Measurements from ENCODE around the gene FAR1.
A peak's percentile ranks its signal among the peaks of the same experiment; 100 is the strongest.
"Not testable (repeated sequence)": the region's sequence is repeated elsewhere in the genome, so short reads cannot be mapped to it uniquely, and the experiment has no call there.

FAR1 gene, protein sequence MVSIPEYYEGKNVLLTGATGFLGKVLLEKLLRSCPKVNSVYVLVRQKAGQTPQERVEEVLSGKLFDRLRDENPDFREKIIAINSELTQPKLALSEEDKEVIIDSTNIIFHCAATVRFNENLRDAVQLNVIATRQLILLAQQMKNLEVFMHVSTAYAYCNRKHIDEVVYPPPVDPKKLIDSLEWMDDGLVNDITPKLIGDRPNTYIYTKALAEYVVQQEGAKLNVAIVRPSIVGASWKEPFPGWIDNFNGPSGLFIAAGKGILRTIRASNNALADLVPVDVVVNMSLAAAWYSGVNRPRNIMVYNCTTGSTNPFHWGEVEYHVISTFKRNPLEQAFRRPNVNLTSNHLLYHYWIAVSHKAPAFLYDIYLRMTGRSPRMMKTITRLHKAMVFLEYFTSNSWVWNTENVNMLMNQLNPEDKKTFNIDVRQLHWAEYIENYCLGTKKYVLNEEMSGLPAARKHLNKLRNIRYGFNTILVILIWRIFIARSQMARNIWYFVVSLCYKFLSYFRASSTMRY

DNA sequence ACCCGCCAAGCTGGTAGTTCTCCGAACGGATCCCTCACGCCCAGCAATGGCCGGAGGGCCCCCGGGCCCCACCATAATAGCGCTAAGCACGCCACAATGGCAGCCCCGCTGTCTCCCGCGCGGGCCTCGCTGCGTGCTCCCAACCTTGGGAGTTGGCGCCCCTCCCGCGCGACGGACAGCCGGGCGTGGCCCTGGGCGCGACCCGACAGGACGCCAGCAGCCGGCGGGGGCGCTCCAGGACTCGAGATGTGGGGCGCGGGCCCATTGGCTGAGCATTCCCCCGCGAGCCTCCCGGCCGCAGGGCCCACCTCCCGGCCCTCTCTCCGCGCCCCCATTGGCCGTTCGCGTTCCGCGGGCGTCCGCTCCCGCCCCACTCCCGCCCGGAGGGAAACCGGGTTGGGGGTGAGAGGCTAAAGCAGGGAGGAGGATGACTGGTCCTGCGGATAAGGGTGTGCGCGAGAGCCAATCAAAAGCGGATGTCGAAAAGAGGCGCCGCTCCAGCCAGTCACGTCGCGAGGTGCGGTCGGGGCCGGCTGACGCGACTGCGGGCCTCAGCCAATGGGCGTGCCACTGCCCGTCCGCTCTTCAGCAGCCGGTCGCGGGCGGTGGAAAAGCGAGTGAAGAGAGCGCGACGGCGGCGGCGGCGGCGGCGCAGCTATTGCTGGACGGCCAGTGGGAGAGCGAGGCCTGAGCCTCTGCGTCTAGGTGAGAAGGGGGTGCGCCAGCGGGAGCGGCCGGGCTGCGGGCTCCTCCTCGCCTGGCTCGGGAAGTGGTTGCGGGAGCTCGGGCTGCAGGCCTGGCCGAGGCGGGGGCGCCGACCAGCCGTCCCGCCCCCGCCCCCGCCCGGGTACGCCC, at the start of gene FAR1:
TSS of gene FAR1 (plus strand) at position 567 of the 855 bp plus-strand sequence. CDS start 26,098 bp downstream, outside the sequence.
- H3K4me1 Mint-ChIP-seq (ENCODE audit: low read depth), result peaks cover 37% of the 10 kb centered on the region
- peak within 1 kb of the TSS; percentile 93 for H3K4me3 Mint-ChIP-seq
- no peaks in the 10 kb centered on the region for H3K9me3 Mint-ChIP-seq
- H3K36me3 Mint-ChIP-seq (ENCODE audit: low read depth), result peaks cover 4% of the 10 kb centered on the region
- peak within 1 kb of the TSS; percentile 92 for H3K27ac Mint-ChIP-seq
- peaks cover 16% of the 10 kb centered on the region for H3K27me3 Mint-ChIP-seq (ENCODE audit: low read depth)

DNA sequence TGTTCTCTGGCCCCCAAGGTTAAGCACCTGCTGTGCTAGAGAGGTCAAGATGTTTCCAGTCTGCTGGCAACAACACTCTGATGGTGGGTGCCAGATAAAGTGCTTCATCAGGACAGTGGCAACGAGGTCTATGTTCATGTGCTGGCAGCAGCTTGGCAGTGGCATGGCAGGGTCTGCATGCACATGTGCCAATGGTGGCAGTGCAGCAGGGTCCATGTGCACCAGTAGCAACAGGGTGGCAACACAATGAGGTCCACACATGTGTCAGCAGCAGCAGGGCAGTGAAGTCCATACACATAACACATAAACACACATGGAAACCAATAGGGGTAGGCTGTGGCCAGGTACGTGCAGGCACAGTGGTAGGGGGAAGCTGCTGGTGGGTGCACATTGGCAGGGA, 48.4 kb upstream of the FAR1 start:
- Mint-ChIP-seq H3K4me3 (no peak overlapping the region), H3K36me3 (ENCODE audit: low read depth) (no peaks in the 10 kb centered on the region), H3K4me1 (ENCODE audit: low read depth) (no peaks in the 10 kb centered on the region), H3K27me3 (ENCODE audit: low read depth) (no peaks in the 10 kb centered on the region), H3K27ac (no peak overlapping the region), H3K9me3 (peaks cover 20% of the 10 kb centered on the region)

DNA sequence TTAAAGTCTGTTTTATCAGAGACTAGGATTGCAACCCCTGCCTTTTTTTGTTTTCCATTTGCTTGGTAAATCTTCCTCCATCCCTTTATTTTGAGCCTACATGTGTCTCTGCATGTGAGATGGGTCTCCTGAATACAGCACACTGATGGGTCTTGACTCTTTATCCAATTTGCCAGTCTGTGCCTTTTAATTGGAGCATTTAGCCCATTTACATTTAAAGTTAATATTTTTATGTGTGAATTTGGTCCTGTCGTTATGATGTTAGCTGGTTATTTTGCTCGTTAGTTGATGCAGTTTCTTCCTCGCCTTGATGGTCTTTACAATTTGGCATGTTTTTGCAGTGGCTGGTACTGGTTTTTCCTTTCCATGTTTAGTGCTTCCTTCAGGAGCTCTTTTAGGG, 41.6 kb upstream of the FAR1 start:
- H3K4me3 Mint-ChIP-seq; H3K4me1 Mint-ChIP-seq (ENCODE audit: low read depth); H3K27ac Mint-ChIP-seq; H3K9me3 Mint-ChIP-seq; H3K27me3 Mint-ChIP-seq (ENCODE audit: low read depth); H3K36me3 Mint-ChIP-seq (ENCODE audit: low read depth): not testable (repeated sequence)

DNA sequence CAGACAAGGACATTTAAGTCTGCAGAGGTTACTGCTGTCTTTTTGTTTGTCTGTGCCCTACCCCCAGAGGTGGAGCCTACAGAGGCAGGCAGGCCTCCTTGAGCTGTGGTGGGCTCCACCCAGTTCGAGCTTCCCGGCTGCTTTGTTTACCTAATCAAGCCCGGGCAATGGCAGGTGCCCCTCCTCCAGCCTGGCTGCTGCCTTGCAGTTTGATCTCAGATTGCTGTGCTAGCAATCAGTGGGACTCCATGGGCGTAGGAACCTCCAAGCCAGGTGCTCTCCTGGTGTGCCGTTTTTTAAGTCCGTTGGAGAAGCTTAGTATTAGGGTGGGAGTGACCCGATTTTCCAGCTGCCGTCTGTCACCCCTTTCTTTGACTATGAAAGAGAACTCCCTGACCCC, 39.8 kb upstream of the FAR1 start:
- H3K9me3 Mint-ChIP-seq; H3K4me1 Mint-ChIP-seq (ENCODE audit: low read depth); H3K27me3 Mint-ChIP-seq (ENCODE audit: low read depth); H3K4me3 Mint-ChIP-seq; H3K36me3 Mint-ChIP-seq (ENCODE audit: low read depth); H3K27ac Mint-ChIP-seq: not testable (repeated sequence)

DNA sequence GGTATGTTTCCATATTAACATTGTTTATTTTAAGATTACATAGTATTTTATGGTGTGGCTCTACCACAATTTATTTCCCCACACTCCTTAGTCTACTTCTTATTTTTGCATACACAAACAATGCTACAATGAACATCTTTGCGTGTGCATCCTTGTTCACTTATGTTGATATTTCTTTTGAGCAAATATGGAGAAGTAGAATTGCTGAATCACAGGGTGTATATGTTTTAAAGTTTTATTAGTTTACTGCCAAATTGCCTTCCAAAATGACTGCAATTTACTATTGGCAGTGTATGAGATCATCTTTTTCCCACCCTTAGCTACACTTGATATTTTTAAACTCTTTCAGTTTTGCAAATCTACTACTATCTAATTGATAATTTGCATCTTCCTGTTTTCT, 38.7 kb upstream of the FAR1 start:
- H3K4me1 Mint-ChIP-seq (ENCODE audit: low read depth), result no peaks in the 10 kb centered on the region
- H3K27me3 Mint-ChIP-seq (ENCODE audit: low read depth), result no peaks in the 10 kb centered on the region
- H3K9me3 Mint-ChIP-seq, result peaks cover 4% of the 10 kb centered on the region
- no peak overlapping the region for H3K4me3 Mint-ChIP-seq
- no peaks in the 10 kb centered on the region for H3K36me3 Mint-ChIP-seq (ENCODE audit: low read depth)
- no peak overlapping the region for H3K27ac Mint-ChIP-seq

DNA sequence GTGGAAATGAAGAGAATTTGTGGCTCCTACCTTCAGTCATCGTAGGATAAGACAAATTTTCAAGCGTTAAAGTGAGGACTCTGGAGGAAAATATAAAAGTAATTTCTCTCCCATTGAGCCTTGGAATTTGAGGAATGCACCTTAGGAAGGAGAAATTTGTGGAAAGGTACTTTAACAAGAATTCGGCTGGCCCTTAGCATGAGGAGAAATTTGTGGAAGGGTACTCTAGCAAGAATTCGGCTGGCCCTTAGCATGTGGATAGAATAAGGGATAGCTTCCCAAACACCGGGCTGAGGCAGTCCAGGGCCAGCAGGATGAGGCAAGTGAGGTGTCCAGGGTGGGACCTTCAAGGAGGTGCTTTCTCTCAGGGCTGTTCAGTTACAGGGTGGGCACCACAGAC, 33.2 kb upstream of the FAR1 start:
- H3K27ac Mint-ChIP-seq, result no peak overlapping the region
- no peak overlapping the region for H3K4me3 Mint-ChIP-seq
- H3K4me1 Mint-ChIP-seq (ENCODE audit: low read depth), result no peaks in the 10 kb centered on the region
- peaks cover 5% of the 10 kb centered on the region for H3K27me3 Mint-ChIP-seq (ENCODE audit: low read depth)
- H3K36me3 Mint-ChIP-seq (ENCODE audit: low read depth), result no peaks in the 10 kb centered on the region
- no peaks in the 10 kb centered on the region for H3K9me3 Mint-ChIP-seq

DNA sequence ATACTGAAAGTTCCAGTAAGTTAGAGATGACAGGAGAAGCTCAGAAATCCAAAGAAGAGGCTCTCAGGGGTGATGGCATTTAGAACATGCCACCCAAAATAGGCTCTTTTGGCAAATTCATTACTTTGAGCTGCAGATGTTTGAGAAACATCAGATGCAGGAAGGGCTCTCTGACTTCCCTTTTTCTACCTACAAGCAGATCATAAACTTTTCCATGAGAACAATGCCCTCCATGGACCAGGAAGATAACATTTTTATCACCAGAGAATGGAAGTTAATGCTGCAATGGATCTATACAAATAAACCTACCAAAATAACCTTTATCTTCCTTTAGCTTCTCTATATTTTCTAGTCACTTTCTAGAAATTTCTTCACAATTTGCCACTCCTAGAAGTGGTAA, 32.7 kb upstream of the FAR1 start:
- Mint-ChIP-seq H3K4me3 (no peak overlapping the region), H3K27ac (no peak overlapping the region), H3K27me3 (ENCODE audit: low read depth) (peaks cover 5% of the 10 kb centered on the region), H3K4me1 (ENCODE audit: low read depth) (no peaks in the 10 kb centered on the region), H3K36me3 (ENCODE audit: low read depth) (no peaks in the 10 kb centered on the region), H3K9me3 (no peaks in the 10 kb centered on the region)

DNA sequence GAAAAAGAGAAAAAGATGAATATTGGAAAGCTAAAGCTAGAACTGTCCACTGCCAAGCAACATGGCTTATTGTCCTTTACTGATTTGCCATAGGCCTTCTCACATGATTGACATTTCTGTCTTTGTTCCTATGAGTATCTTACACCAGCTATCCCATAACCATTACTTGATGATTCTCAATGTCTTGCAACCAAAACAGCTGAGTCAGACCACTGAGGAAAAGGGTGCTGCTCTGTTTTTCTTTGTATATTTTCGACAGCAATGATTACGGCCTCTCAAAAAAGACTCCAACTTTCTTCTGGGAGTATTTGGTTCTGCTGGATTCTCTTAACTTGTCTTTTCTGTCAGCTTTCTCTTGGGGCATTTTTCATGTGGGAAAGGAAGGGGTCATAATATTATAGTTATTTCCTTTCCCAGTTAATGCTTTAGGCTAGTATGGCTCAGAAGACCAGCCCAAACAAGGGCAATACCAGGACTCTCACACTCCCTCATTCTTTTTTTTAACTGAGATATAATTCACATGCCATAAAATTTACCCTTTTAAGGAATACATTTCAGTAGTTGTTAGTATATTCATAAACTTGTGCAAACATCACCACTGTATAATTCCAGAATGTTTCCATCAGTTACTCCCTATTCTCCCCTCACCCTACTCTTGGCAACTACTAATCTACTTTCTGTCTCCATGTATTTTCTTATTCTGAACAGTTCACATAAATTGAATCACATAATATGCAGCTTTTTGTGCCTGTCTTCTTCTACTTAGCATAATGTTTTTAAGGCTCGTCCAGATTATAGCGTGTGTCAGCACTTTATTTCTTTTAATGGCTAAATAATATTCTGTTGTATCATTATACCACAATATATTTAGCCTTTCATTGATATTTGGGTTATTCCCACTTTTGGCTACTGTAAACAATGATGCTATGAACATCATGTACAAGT, 31.1 kb upstream of the FAR1 start:
- Mint-ChIP-seq H3K27me3 (ENCODE audit: low read depth) (peaks cover 5% of the 10 kb centered on the region), H3K9me3 (no peaks in the 10 kb centered on the region), H3K36me3 (ENCODE audit: low read depth) (no peaks in the 10 kb centered on the region), H3K27ac (no peak overlapping the region), H3K4me3 (no peak overlapping the region), H3K4me1 (ENCODE audit: low read depth) (no peaks in the 10 kb centered on the region)

DNA sequence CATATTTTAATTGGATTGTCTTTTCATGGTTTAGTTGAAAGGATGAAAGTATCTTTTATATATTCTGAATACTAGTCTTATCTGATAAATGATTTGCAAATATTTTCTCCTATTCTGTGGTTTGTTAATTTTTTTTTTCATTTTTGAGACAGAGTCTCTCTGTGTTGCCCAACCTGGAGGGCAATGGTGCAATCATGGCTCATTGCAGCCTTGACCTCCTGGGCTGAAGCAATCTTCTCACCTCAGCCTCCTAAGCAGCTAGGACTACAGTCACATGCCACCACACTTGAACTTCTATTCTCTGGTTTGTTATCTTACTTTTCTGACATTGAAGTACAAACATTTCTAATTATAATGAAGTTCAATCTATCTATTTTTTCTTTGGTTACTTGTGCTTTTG, 30.0 kb upstream of the FAR1 start:
- no peak overlapping the region for H3K4me3 Mint-ChIP-seq
- no peaks in the 10 kb centered on the region for H3K9me3 Mint-ChIP-seq
- no peaks in the 10 kb centered on the region for H3K4me1 Mint-ChIP-seq (ENCODE audit: low read depth)
- no peaks in the 10 kb centered on the region for H3K36me3 Mint-ChIP-seq (ENCODE audit: low read depth)
- H3K27me3 Mint-ChIP-seq (ENCODE audit: low read depth), result peaks cover 11% of the 10 kb centered on the region
- H3K27ac Mint-ChIP-seq, result no peak overlapping the region

DNA sequence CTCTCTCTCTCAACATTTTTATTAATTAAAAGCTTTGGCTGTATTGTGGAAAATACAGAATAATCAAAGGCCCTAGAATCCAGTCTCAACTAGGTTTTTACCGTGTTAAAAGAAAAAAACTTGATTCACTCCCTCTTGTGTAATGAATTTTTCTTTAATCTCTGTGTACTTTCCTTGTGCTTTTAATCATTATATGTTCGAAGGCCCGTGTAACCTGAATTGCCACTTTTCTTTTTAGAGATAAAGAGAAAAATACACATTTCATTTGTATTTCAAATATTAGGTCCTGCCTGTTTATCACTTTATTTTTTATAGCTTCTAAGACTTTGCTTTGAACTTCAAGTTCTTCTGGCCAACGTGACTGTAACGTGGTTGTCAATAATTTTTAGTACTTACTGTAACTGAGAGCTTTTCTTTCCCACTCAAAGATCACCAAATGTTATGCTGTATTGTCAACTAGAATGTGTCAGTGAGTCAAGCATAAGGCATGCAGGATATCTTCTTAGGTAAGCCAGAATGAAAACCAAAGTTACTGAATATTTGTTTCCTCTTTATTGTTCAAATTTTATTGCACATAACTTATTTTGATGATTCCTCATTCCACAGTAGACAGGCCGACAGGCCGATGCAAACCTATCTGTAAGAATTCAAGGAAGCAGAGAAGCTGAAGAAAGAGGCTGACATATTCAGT, 23.3 kb upstream of the FAR1 start:
- no peak overlapping the region for H3K4me3 Mint-ChIP-seq

DNA sequence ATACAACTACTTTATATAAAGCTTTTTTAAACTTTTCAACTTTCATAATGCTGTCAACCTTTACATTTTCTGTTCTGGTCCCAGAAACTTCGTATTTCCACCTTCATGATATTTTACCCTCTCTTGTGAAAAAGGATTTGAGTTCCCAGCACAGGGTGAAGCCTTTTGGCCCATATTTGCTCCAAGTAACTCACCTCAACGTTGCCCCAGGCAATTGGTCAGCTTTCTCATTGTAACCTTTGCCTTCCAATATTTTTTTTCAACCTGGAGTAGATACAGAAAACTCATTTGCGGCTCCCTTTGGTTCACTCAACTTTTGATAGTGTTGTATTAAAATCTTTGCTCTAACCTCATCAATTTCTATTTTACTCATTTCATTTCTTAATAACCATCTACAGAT, 21.1 kb upstream of the FAR1 start:
- no peak overlapping the region for H3K27ac Mint-ChIP-seq
- H3K27me3 Mint-ChIP-seq (ENCODE audit: low read depth), result peaks cover 9% of the 10 kb centered on the region
- no peaks in the 10 kb centered on the region for H3K4me1 Mint-ChIP-seq (ENCODE audit: low read depth)
- H3K36me3 Mint-ChIP-seq (ENCODE audit: low read depth), result no peaks in the 10 kb centered on the region
- H3K4me3 Mint-ChIP-seq, result no peak overlapping the region
- H3K9me3 Mint-ChIP-seq, result no peaks in the 10 kb centered on the region

More for the DNA sequence above, 23.3 kb upstream of the FAR1 start:
- Mint-ChIP-seq H3K27me3 (ENCODE audit: low read depth) (peaks cover 9% of the 10 kb centered on the region), H3K9me3 (no peaks in the 10 kb centered on the region), H3K27ac (no peak overlapping the region), H3K36me3 (ENCODE audit: low read depth) (no peaks in the 10 kb centered on the region), H3K4me1 (ENCODE audit: low read depth) (no peaks in the 10 kb centered on the region)

DNA sequence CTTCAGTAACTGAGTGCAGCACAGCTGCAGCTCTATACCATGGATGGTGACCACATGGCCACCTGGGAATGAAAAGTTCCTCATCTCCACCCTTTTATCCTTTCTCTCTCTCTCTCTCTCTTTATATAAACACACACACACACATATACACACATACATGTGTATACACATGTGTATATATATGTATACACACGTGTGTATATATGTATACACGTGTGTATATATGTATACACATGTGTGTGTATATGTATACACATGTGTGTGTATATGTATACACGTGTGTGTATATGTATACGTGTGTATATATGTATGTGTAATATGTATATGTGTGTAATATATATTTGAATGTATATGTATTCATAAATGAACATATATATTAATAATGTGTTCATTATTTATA, 18.8 kb upstream of the FAR1 start:
- H3K27ac Mint-ChIP-seq, result no peak overlapping the region
- no peaks in the 10 kb centered on the region for H3K9me3 Mint-ChIP-seq
- H3K27me3 Mint-ChIP-seq (ENCODE audit: low read depth), result peaks cover 12% of the 10 kb centered on the region
- no peaks in the 10 kb centered on the region for H3K36me3 Mint-ChIP-seq (ENCODE audit: low read depth)
- no peaks in the 10 kb centered on the region for H3K4me1 Mint-ChIP-seq (ENCODE audit: low read depth)
- H3K4me3 Mint-ChIP-seq, result no peak overlapping the region

DNA sequence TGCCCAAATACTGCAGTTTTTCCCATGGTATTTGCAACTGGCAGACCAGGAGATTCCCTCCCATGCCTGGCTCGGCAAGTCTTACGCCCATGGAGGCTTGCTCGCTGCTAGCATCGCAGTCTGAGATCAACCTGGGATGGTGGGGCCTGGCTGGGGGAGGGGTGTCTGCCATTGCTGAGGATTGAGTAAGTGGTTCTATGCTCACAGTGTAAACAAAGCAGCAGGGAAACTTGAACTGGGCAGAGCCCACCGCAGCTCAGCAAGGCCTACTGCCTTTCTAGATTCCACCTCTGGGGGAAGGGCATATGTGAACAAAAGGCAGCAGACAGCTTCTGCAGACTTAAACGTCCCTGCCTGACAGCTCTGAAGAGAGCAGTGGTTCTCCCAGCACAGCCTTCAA, 17.0 kb upstream of the FAR1 start:
- H3K4me3 Mint-ChIP-seq; H3K36me3 Mint-ChIP-seq (ENCODE audit: low read depth); H3K4me1 Mint-ChIP-seq (ENCODE audit: low read depth); H3K27ac Mint-ChIP-seq; H3K9me3 Mint-ChIP-seq: not testable (repeated sequence)
- H3K27me3 Mint-ChIP-seq (ENCODE audit: low read depth), result peaks cover 19% of the 10 kb centered on the region

All from T-helper 1 cell treated with Interleukin-12 subunit alpha and Interleukin-12 subunit beta and Interleukin-4 antibody, amounts not matched to agents 30 μg/mL and 1 μg/mL, for 36 hours (primary cell).